HG02884 (cell line): ENCODE results near the gene MYH11.
"Not testable (repeated sequence)": the region's sequence is repeated elsewhere in the genome, so short reads cannot be mapped to it uniquely, and the experiment has no call there.

Experiments used
- ATAC-seq: cut with Tn5 transposase; IDR thresholded peaks from one replicate; pipeline ENCODE4 v1.9.1; 2021; ENCODE audit warnings: mild to moderate bottlenecking, moderate library complexity; ENCODE audit not compliant: unreplicated experiment

MYH11 gene

DNA sequence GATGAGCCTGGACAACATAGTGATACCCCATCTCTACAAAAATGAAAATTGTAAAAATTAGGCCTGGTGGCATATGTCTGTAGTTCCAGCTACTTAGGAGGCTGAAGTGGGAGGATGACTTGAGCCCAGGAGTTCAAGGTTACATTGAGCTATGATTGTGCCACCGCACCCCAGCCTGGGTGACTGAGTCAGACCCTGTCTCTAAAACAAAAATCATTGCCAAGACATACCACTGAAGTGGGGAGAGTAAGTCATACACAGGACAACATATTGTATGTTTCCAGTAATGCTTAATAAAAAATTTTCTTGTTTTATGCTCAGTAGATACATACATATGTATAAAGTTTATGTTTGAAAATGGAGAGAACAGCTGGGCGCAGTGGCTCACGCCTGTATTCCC, 167.5 kb downstream of the MYH11 start:
- ATAC-seq = no peak

DNA sequence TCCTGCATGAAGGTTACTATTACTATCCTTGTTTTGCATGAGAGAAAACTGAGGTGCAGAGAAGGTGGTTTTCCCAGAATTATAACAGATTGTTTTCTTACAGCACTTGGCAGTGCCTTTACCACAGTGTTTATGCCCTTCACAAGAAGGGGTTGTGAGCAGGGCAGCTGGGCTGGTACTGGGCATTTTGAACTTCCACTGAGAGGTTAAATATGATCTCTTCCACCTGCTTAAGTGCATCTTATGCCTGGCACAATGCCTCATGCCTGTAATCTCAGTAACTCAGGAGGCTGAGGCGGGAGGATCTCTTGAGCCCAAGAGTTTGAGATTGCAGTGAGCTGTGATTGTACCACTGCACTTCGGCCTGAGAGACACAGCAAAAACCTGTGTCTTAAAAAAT, 170.5 kb downstream of the MYH11 start:
- ATAC-seq = no peak

DNA sequence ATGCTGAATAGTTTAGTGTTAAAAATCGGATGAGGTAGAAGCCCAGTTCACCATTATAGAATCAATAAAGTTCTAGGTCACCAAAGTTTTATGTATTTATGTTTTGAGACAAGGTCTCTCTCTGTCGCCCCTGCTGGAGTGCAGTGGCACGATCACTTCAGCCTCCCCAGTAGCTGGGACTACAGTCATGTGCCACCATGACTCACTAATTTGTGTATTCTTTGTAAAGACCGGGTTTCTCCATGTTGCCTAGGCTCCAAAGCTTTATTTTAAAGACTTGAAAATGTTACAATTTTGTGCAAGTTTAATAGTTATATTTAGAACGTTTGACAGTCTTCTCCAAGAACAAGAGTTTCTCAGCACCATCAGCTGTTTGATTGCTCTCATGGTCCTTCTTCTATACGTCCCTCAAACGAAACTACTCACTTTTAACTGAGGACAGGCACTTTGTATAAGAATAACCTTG, 174.7 kb downstream of the MYH11 start:
- no peak for ATAC-seq

DNA sequence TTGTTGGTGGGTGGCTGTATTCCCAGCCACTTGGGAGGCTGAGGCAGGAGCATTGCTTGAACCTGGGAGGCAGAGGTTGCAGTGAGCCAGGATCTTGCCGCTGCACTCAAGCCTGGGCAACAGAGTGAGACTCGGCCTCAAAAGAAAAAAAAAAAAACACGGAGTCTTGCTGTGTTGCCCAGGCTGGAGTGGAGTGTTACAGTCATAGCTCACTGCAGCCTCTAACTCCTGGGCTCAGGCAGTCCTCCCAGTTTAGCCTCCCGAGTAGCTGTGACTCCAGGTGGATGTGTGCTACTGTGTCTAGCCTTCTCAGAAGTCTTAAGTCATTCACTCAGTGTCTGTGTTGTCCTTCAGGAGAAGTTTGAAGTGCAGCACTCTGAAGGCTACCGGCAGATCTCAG, 179.4 kb downstream of the MYH11 start:
- no peak for ATAC-seq

DNA sequence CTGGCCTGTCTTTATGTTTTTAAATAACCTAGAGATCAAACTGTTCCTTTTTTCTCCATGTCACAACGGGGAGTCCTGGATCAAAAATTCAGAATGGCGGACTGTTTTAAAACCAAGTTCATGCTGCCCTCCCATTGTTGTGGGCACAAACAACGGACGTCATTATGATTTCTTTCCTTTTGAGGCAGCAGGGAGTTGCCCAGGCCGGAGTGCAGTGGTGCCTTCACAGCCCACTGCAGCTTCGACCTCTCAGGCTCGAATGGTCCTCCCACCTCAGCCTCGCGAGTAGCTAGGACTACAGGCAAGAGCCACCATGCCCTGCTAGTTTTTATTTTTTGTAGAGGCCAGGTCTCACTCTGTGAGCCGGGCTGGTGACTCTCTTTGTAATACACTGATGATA, 180.3 kb downstream of the MYH11 start:
- no peak for ATAC-seq

DNA sequence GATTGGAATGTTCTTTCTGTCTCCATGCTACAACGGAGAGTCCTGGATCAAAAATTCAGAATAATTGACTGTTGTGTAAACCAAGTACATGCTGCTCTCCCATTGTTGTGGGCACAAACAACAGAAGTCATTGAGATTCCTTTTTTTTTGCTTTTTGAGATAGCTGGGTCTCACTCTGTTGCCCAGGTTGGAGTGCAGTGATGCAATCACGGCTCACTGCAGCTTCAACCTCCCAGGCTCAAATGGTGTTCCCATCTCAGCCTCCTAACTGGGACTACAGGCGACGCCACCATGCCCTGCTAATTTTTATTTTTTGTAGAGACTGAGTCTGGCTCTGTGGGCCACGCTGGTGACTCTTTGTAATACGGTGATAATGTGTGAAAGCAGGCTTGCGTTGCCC, 182.3 kb downstream of the MYH11 start:
- ATAC-seq = no peak

DNA sequence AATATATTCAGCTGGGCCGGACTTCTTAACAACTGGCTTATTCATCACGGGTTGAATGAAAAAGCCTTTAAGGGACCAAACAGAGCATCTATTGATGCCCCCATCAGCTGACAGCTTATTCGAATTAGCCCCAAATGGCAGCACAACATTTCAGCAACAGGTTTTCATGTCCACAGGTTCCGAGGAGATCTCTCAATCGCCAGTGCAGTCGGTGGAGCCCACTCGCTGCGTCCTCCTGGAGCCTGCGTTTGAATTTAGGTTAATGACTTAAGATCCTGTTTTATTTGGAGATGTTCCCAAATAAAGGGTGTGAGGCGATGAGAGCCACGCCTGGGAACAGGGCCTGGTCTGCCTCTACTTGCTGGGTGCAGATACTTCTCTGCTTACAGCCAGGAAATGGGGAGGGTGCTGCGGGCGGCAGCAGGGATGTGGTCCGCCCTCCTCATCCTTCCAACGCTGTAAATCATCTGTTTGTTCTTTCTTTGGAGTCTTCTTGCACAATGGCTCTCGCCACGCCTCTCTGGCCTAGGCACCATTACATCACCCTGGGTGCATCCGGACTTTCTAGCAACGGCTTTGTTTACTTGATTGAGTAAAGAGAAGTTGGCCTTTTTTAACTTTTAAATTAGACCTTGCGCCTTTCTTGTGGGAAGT, 184.2 kb downstream of the MYH11 start:
- ATAC-seq = no peak

DNA sequence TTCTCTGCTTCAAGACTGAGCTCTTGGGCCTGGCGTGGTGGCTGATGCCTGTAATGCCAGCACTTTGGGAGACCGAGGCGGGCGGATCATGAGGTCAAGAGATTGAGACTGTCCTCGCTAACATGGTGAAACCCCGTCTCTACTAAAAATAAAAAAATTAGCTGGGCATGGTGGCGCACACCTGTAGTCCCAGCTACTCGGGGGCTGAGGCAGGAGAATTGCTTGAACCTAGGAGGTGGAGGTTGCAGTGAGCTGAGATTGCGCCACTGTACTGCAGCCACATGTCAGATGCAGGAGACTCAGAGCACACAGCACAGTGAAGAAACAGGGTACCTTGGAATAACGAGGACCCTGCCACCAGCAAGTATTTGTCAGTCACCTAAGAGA, 184.7 kb downstream of the MYH11 start:
- not testable (repeated sequence) for ATAC-seq

DNA sequence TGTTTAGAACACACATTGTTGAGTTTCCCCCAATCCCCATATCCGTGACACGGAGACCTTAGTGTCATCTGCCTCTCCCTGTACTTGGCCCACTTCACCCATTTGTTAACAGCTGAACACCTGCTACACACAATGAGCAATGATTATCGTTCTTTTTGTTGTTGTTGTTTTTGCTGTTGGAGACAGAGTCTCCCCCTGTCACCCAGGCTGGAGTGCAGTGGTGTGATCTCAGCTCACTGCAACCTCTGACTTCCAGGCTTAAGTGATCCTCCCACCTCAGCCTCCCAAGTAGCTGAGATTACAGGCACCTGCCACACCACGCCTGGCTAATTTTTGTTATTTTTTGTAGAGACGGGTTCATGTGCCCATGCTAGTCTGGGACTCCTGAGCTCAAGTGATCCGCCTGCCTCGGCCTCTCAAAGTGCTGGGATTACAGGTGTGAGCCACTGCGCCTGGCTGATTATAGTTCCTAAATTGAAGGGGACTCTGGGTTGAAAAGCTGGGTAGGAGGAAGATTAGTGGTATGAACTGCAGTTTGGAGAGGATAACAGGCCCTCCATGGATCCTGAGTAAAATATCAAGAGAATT, 185.2 kb downstream of the MYH11 start:
- no peak for ATAC-seq

DNA sequence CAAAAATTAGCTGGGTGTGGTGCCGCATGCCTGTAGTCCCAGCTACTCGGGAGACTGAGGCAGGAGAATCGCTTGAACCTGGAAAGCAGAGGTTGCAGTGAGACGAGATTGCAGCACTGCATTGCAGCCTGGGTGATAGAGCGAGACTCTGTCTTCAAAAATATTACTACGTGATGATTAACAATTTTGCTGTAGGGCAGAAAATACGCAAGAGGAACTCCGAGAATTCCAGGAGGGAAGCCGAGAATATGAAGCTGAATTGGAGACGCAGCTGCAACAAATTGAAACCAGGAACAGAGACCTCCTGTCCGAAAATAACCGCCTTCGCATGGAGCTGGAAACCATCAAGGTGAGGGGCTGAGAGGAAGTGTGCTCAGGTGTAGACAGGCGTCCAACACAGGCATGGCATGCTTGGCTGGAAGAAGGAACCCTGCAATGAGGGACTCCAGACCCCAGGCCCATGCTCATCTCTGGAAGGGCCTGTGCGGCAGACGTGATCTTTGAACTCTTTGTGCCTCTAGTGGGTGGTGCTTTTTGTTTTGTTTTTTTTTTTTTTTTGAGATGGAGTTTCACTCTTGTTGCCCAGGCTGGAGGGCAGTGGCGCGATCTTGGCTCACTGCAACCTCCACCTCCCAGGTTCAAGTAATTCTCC, 189.6 kb downstream of the MYH11 start:
- no peak for ATAC-seq

DNA sequence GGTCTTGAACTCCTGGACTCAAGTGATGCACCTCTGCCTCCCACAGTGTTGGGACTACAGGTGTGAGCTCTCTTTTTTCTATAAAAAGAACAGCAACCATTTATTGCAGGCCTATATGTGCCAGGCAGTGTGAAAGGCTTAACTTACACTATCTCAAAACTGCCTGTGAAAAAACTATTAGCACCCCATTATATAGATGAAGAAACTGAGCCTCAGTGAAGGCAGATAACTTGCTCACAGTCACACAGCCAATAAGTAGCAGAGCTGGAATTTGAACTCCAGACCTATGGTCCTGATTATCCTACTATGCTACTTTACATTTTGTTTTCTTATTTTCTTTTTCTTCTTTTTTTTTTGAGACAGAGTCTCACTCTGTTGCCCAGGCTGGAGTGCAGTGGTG, 191.7 kb downstream of the MYH11 start:
- no peak for ATAC-seq

DNA sequence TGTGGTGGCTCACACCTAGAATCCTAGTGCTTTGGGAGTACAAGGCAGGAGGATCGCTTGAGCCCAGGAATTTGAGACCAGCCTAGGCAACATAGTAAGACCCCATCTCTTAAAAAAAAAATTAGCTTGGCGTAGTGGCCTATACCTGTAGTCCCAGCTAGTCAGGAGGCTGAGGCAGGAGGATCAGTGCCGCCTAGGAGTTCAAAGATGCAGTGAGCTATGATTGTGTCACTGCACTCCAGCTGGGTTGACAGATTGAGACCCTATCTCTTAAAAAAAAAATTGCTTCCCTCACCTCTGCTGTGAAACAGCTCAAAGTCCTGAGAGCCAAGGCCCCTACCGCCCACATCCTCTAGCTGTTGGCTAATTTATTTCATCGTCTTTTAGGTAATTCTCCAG, 196.6 kb downstream of the MYH11 start:
- no peak for ATAC-seq

DNA sequence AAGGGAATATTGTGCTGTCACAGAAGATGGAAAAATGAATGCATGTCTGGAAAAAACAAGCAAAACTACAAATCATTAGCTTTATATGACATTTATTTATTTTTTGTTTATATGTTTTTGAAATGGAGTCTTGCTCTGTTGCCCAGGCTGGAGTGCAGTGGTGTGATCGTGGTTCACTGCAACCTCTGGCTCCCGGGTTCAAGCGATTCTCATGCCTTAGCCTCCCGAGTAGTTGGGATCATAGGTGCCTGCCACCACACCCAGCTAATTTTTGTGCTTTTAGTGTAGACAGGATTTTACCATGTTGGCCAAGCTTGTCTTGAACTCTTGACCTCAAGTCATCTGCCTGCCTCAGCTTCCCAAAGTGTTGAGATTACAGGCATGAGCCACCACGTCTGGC, 198.3 kb downstream of the MYH11 start:
- ATAC-seq = no peak

DNA sequence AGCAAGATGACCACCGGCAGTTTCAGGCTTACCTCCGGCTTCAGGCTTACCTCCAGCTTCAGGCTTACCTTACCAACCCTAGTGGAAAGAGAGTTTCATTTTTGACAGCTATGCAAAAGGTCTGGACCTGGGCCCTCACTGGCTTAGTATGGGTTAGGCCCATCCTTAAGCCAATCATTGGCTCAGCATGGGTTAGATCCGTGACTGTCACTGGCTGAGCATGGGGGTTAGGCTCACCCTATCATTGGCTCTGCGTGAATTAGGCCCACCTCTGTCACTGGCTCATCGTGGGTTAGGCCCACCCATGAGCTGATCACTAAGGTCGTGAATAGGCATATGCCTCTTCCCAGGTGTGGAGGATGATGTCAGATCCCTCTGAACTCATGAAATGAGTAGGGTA, 198.7 kb downstream of the MYH11 start:
- no peak for ATAC-seq

DNA sequence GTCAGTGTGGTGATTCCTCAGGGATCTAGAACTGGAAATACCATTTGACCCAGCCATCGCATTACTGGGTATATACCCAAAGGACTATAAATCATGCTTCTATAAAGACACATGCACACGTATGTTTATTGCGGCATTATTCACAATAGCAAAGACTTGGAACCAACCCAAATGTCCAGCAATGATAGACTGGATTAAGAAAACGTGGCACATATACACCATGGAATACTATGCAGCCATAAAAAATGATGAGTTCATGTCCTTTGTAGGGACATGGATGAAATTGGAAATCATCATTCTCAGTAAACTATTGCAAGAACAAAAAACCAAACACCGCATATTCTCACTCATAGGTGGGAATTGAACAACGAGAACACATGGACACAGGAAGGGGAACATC, 201.3 kb downstream of the MYH11 start:
- not testable (repeated sequence) for ATAC-seq

DNA sequence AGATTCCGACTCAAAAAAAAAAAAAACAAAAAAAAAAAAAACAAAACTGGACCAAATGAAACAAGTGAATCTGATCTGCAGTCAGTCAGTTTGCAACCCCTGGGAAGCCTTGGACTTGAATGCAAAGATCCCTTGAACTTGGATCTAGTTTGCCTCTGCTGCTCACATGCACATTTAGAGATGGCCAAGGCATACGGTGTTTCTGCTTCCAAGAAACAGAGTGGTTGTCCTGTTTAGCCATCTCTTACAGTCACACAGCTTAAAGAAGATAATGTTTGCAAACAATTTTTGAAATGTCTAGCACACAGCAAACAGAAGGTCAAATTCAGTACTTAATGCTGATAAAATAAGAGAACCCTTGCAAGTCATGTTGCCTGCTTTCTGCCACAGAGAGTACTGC, 202.2 kb downstream of the MYH11 start:
- no peak for ATAC-seq

DNA sequence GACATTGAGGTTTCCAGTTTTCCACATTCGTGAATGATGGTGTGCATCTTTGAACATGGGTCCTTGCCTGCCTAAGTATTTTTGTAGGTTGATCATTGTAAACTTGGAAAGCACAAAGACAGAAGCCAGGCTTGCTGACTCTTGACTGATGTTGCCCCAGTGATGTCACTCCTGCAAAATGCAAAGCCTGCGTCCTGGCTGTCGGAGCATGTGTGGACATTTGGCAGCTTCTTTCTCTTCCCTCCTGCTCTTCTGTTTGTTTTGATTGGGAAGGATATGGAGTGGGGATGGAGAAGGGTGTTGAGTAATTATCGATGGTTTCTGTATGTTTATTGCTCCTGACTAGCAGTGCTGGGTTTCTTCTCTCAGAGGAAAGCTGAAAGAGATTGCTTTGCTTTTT, 203.6 kb downstream of the MYH11 start:
- no peak for ATAC-seq
